HepG2 (cell line): ENCODE results near the gene TDRD9. TPM values are rescaled to one million over a fixed set of nuclear protein-coding genes. Genes with fewer than 3 reads are reported as not detected.

ENCODE experiments used
- ATAC-seq: fragments of 200-7000 bp; cut with Tn5 transposase; 3 replicates; pipeline ENCODE4 v1.9.1; 2020; ENCODE audit warnings: mild to moderate bottlenecking, moderate library complexity
- BruUV-seq: library from RNA; stranded (reverse); fragments of 400-500 nt; replicated peaks from 2 replicates; lab custom pipeline; 2021; lab: Mats Ljungman, UMichigan
- CTCF ChIA-PET: fragments of 300-600 bp; formaldehyde crosslinking; extraction: SDS; loops from one replicate; lab custom pipeline; 2021; ENCODE audit warnings: low total read pairs, inconsistent platforms, low intra/inter-chr PET ratio; lab: Yijun Ruan, JAX
- POLR2A ChIA-PET: fragments of 350-600 bp; sonication (Branson Sonifier 250); formaldehyde crosslinking; loops from one replicate; lab custom pipeline; 2020; ENCODE audit warnings: antibody characterized with exemption, inconsistent platforms; lab: Yijun Ruan, JAX
- DNase-seq: peaks from one replicate; pipeline ENCODE4 v3.0.0-alpha.2; 2015; ENCODE audit warnings: low spot score
- FAIRE-seq: peaks from 3 replicates; lab custom pipeline; 2011; peaks lifted over from hg19 to GRCh38; lab: Jason Lieb, UNC
- H2AFZ ChIP-seq: one replicate; pipeline ENCODE4 v1.6.1; 2011; ENCODE audit warnings: low read length, inconsistent platforms
- H3K27ac ChIP-seq: fragments of 300-600 bp; 3 replicates; pipeline ENCODE4 v1.8.0; 2011; ENCODE audit warnings: mixed run types, mild to moderate bottlenecking, mixed read lengths, low read length, inconsistent platforms; ENCODE audit not compliant: insufficient read depth; ENCODE audit errors: extremely low read length
- H3K27me3 ChIP-seq, 2 experiments: fragments of 200-600 bp in 1 of 2; 2 replicates in 1 of 2; 3 replicates in 1 of 2; pipeline versions ENCODE4 v1.6.0 to v1.8.0; 2011; ENCODE audit warnings: low read length in 2 of 2, mild to moderate bottlenecking in 2 of 2, moderate library complexity in 2 of 2, inconsistent platforms in 1 of 2; ENCODE audit not compliant: insufficient read depth in 2 of 2, control insufficient read depth in 1 of 2
- H3K36me3 ChIP-seq, 2 experiments: fragments of 200-600 bp in 1 of 2; replicated peaks in 1 of 2; 2 replicates in 1 of 2; 3 replicates in 1 of 2; pipeline versions ENCODE4 v1.5.1 to v1.8.0; 2011; ENCODE audit warnings: low read length in 2 of 2, inconsistent platforms in 1 of 2; ENCODE audit not compliant: insufficient read depth in 2 of 2, control insufficient read depth in 1 of 2
- H3K4me1 ChIP-seq: 2 replicates; pipeline ENCODE4 v1.5.1; 2012; ENCODE audit warnings: low read length, inconsistent platforms; ENCODE audit not compliant: insufficient read depth
- H3K4me2 ChIP-seq: 2 replicates; pipeline ENCODE4 v1.6.0; 2011; ENCODE audit warnings: low read depth, low read length, inconsistent platforms
- H3K4me3 ChIP-seq, 3 experiments: fragments of 200-600 bp in 1 of 3; sonication (generic), shearing (Covaris generic) in 1 of 3; replicated peaks in 1 of 3; 2 replicates each; pipeline ENCODE4 v1.5.1; 2011 to 2016; ENCODE audit warnings: low read length in 3 of 3, inconsistent platforms in 2 of 3, low read depth in 2 of 3, mild to moderate bottlenecking in 2 of 3, control low read depth in 1 of 3, mixed read lengths in 1 of 3; ENCODE audit not compliant: insufficient read depth in 1 of 3
- H3K79me2 ChIP-seq: one replicate; pipeline ENCODE4 v1.6.1; 2011; ENCODE audit warnings: low read length, inconsistent platforms; ENCODE audit not compliant: insufficient read depth
- H3K9ac ChIP-seq: 2 replicates; pipeline ENCODE4 v1.6.0; 2011; ENCODE audit warnings: mild to moderate bottlenecking, low read depth, low read length, inconsistent platforms; ENCODE audit not compliant: insufficient read depth
- H3K9me3 ChIP-seq: 2 replicates; pipeline ENCODE4 v1.5.1; 2012; ENCODE audit warnings: mild to moderate bottlenecking, low read length
- H4K20me1 ChIP-seq: 2 replicates; pipeline ENCODE4 v1.6.0; 2011; ENCODE audit warnings: inconsistent platforms, mild to moderate bottlenecking, low read length, moderate library complexity; ENCODE audit not compliant: insufficient read depth
- AGO1 ChIP-seq: fragments of 200-400 bp; formaldehyde crosslinking; IDR thresholded peaks from 2 replicates; pipeline ENCODE4 v1.6.1; 2017; ENCODE audit warnings: mild to moderate bottlenecking, low read depth, low read length, moderate library complexity; ENCODE audit not compliant: poor library complexity, severe bottlenecking
- BORCS8-MEF2B ChIP-seq: sonication (generic); formaldehyde crosslinking; IDR thresholded peaks from 2 replicates; pipeline ENCODE4 v1.8.0; 2022; ENCODE audit warnings: mild to moderate bottlenecking, missing genetic modification reagents
- ELF3 ChIP-seq: IDR thresholded peaks from 2 replicates; pipeline ENCODE4 v1.6.1; 2016; ENCODE audit warnings: missing genetic modification reagents, missing compliant biosample characterization
- IKZF5 ChIP-seq: IDR thresholded peaks from 2 replicates; pipeline ENCODE4 v1.6.1; 2018; ENCODE audit warnings: missing genetic modification reagents, mild to moderate bottlenecking, missing compliant biosample characterization
- NFYB ChIP-seq: sonication (generic); formaldehyde crosslinking; IDR thresholded peaks from 2 replicates; pipeline ENCODE4 v1.4.0; 2020; ENCODE audit warnings: missing genetic modification reagents
- PAX8 ChIP-seq: sonication (generic); formaldehyde crosslinking; IDR thresholded peaks from 2 replicates; pipeline ENCODE4 v1.8.0; 2022; ENCODE audit warnings: mild to moderate bottlenecking, missing genetic modification reagents, borderline replicate concordance
- POLR2AphosphoS5 ChIP-seq: IDR thresholded peaks from 2 replicates; pipeline ENCODE4 v1.6.1; 2012; ENCODE audit warnings: low read depth, low read length
- SOX5 ChIP-seq: IDR thresholded peaks from 2 replicates; pipeline ENCODE4 v1.6.1; 2016; ENCODE audit warnings: borderline replicate concordance
- SYNCRIP ChIP-seq: fragments of 200-400 bp; formaldehyde crosslinking; IDR thresholded peaks from 2 replicates; pipeline ENCODE4 v1.6.1; 2018; ENCODE audit warnings: mild to moderate bottlenecking, low read depth, low read length; ENCODE audit not compliant: insufficient read depth
- TFDP1 ChIP-seq: IDR thresholded peaks from 2 replicates; pipeline ENCODE4 v1.6.1; 2016; ENCODE audit warnings: missing compliant biosample characterization, missing genetic modification reagents, borderline replicate concordance
- ZNF12 ChIP-seq: sonication (generic); formaldehyde crosslinking; IDR thresholded peaks from 2 replicates; pipeline ENCODE4 v1.5.0; 2020; ENCODE audit warnings: missing genetic modification reagents
- ZNF180 ChIP-seq: sonication (generic); formaldehyde crosslinking; IDR thresholded peaks from 2 replicates; pipeline ENCODE4 v1.4.0; 2020; ENCODE audit warnings: low read depth, missing genetic modification reagents, borderline replicate concordance
- ZNF343 ChIP-seq: sonication (generic); formaldehyde crosslinking; IDR thresholded peaks from 2 replicates; pipeline ENCODE4 v1.4.0; 2020; ENCODE audit warnings: mild to moderate bottlenecking, missing genetic modification reagents
- ZNF775 ChIP-seq: sonication (generic); formaldehyde crosslinking; IDR thresholded peaks from 2 replicates; pipeline ENCODE4 v1.4.0; 2020; ENCODE audit warnings: missing genetic modification reagents, mild to moderate bottlenecking, moderate library complexity, borderline replicate concordance
- ZNF776 ChIP-seq: sonication (generic); formaldehyde crosslinking; IDR thresholded peaks from 2 replicates; pipeline ENCODE4 v1.4.0; 2020; ENCODE audit warnings: mild to moderate bottlenecking, missing genetic modification reagents
- ZZZ3 ChIP-seq: sonication (generic); formaldehyde crosslinking; IDR thresholded peaks from 2 replicates; pipeline ENCODE4 v1.4.0; 2020; ENCODE audit warnings: missing genetic modification reagents, mild to moderate bottlenecking, borderline replicate concordance
- WGBS: methylation state at CpG from one replicate; pipeline ENCODE4 v1.1.6; 2017; ENCODE audit warnings: low lambda C conversion rate; 5-methylcytosine and 5-hydroxymethylcytosine counted together
- in situ Hi-C: cut with HindIII; loops from 2 replicates; pipeline ENCODE4 v1.10.0; 2017; ENCODE audit warnings: low pct_unique_long_range_greater_than_20kb; ENCODE audit not compliant: extremely low pct_ligation_motif_present
- intact Hi-C: fragments of 100-400 bp; cut with micrococcal nuclease; formaldehyde crosslinking; loops from one replicate; pipeline ENCODE4 v1.10.0; 2022; ENCODE audit not compliant: unreplicated experiment
- polyA plus RNA-seq, 8 experiments: library from polyadenylated mRNA; depleted of rRNA in 3 of 8; stranded (reverse) in 7 of 8; unstranded in 1 of 8; fragments of >200 nt; fragmentation: Illumina TruSeq in 4 of 8; extraction: Trizol in 4 of 8; gene quantifications; 2 replicates each; pipeline versions ENCODE4 v1.2.1 to v1.2.3, GENCODE V29; 2011 to 2016; ENCODE audit warnings: low read depth in 4 of 8, missing spikeins in 1 of 8, mixed read lengths in 1 of 8; ENCODE audit not compliant: insufficient read depth in 1 of 8
- total RNA-seq, 5 experiments: library from RNA; depleted of rRNA; stranded (reverse); fragments of >200 nt; fragmentation: Illumina TruSeq; extraction: Trizol; gene quantifications; 2 replicates each; pipeline ENCODE4 v1.2.3, GENCODE V29; 2016; ENCODE audit warnings: low read depth in 1 of 5
- TF ChIP-seq, protein P1 (sequence below): sonication (generic); formaldehyde crosslinking; IDR thresholded peaks from 2 replicates; pipeline ENCODE4 v1.5.1; 2020; ENCODE audit warnings: missing genetic modification reagents, mild to moderate bottlenecking, borderline replicate concordance
- TF ChIP-seq, protein P2 (sequence below): IDR thresholded peaks from 2 replicates; pipeline ENCODE4 v1.6.1; 2016; ENCODE audit warnings: low read depth

The TDRD9 gene
- total and polyA plus RNA-seq, 2 of the 13 experiments (the other 11 are each of a cell fraction or from before 2014, with no cell fraction given), result not detected

DNA sequence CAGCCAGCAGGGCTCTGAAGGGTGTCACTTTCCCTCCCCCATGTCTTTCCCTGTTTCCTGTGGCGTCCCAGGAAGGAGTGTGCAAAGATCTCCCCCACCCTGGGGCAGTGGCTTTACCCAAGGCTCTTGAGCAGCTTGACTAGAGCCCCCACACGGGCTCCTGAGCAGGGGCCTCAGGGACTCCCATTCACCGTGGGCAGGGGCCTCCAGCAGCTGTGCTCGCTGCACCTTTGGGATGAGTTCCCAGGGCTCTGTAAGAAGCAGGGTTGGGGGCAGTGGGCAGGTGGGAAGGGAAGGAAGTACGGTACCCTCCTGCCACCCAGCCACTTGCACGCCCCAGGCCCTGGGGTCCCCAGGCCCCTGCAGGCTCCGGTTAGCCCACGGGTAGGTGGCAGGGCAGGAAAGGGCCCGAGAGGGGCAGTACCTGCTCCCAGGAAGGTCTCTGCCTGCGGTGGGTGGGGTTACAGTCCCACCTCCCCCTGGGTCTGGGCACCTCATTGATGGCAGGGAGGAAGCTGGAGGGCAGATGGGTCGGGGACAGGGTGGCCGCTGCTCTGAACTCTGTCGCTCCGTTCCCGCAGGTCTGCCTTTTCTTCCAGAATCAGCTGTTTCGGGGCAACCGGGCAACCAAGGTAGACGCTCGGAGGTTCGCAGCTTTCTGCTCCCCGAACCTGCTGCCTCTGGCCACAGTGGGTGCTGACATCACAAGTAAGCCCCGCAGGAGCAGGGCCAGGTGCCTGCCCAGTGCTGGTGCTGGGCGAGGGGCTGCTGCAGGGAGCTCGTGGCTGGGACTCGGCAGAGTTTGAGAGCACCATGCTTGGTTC lies 170.2 kb downstream of the TDRD9 start:
- H3K79me2 ChIP-seq, result no peaks in the 10 kb centered on the region
- no peak overlapping the region for H3K27ac ChIP-seq
- BruUV-seq, result no TSS peak
- ChIA-PET POLR2A (no interaction called here), CTCF (no interaction called here)
- ATAC-seq, result no peak
- in situ Hi-C loops (loop anchor here (5.0 kb wide), 1 partner anchor 34 kb away; no protein-coding TSS in a partner anchor), intact Hi-C loops (no loop called here)
- DNase-seq, result no peak
- H3K36me3 ChIP-seq, result no peaks in the 10 kb centered on the region
- H2AFZ ChIP-seq, result no peak overlapping the region
- no peaks in the 10 kb centered on the region for H3K9me3 ChIP-seq
- no peak overlapping the region for H3K4me3 ChIP-seq
- H4K20me1 ChIP-seq, result no peaks in the 10 kb centered on the region; the same call in 1 of the 2 replicates
- WGBS, result 30% methylated on average over 12 of the region's 25 CpGs
- no peak for FAIRE-seq
- TF ChIP-seq, protein P1, sequence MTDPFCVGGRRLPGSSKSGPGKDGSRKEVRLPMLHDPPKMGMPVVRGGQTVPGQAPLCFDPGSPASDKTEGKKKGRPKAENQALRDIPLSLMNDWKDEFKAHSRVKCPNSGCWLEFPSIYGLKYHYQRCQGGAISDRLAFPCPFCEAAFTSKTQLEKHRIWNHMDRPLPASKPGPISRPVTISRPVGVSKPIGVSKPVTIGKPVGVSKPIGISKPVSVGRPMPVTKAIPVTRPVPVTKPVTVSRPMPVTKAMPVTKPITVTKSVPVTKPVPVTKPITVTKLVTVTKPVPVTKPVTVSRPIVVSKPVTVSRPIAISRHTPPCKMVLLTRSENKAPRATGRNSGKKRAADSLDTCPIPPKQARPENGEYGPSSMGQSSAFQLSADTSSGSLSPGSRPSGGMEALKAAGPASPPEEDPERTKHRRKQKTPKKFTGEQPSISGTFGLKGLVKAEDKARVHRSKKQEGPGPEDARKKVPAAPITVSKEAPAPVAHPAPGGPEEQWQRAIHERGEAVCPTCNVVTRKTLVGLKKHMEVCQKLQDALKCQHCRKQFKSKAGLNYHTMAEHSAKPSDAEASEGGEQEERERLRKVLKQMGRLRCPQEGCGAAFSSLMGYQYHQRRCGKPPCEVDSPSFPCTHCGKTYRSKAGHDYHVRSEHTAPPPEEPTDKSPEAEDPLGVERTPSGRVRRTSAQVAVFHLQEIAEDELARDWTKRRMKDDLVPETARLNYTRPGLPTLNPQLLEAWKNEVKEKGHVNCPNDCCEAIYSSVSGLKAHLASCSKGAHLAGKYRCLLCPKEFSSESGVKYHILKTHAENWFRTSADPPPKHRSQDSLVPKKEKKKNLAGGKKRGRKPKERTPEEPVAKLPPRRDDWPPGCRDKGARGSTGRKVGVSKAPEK, result no peak
- TF ChIP-seq ZNF775 (CRISPR knock-in tag) (no peak), ZZZ3 (CRISPR knock-in tag) (no peak), BORCS8-MEF2B (no peak), TFDP1 (CRISPR knock-in tag) (no peak), IKZF5 (CRISPR knock-in tag) (no peak), AGO1 (no peak), ZNF776 (CRISPR knock-in tag) (no peak), SYNCRIP (no peak), POLR2AphosphoS5 (no peak), ZNF180 (CRISPR knock-in tag) (no peak), NFYB (no peak), SOX5 (CRISPR knock-in tag) (no peak), ZNF12 (CRISPR knock-in tag) (no peak), ZNF343 (CRISPR knock-in tag) (no peak), ELF3 (CRISPR knock-in tag) (no peak), PAX8 (no peak)
- TF ChIP-seq, protein P2, sequence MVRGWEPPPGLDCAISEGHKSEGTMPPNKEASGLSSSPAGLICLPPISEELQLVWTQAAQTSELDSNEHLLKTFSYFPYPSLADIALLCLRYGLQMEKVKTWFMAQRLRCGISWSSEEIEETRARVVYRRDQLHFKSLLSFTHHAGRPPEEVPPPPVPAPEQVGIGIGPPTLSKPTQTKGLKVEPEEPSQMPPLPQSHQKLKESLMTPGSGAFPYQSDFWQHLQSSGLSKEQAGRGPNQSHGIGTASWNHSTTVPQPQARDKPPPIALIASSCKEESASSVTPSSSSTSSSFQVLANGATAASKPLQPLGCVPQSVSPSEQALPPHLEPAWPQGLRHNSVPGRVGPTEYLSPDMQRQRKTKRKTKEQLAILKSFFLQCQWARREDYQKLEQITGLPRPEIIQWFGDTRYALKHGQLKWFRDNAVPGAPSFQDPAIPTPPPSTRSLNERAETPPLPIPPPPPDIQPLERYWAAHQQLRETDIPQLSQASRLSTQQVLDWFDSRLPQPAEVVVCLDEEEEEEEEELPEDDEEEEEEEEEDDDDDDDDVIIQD (CRISPR knock-in tag), result no peak
- H3K4me1 ChIP-seq, result peaks cover 7% of the 10 kb centered on the region; the same call in 1 of the 2 replicates
- no peak overlapping the region for H3K9ac ChIP-seq
- peaks cover 9 to 38% of the 10 kb centered on the region in 2 experiments for H3K27me3 ChIP-seq
- no peak overlapping the region for H3K4me2 ChIP-seq
